HT1080 (cell line): ENCODE results near the gene GPR137. TPM values are rescaled to one million over a fixed set of nuclear protein-coding genes. Genes with fewer than 3 reads are reported as not detected.
"Not testable (repeated sequence)": the region's sequence is repeated elsewhere in the genome, so short reads cannot be mapped to it uniquely, and the experiment has no call there.

Source experiments
- DNase-seq: peaks from one replicate; pipeline ENCODE4 v3.0.0-alpha.2; 2015; ENCODE audit warnings: low read depth
- total RNA-seq: library from RNA; depleted of rRNA; stranded (reverse); fragments of >200 nt; shearing (Covaris generic); gene quantifications from 2 replicates; pipeline ENCODE4 v1.2.3, GENCODE V29; 2014

Gene GPR137
- total RNA-seq, 1 experiment from 2014 or later = 36.7 TPM

- peak; percentile 96 for DNase-seq
Measured at GRCh38 chr11:64317961-64318765, 32.5 kb downstream of the GPR137 start, which contains the start of gene PRDX5. PRDX5 (plus strand) TSS chr11:64318121; CDS start chr11:64318216, 95 bp downstream.

GRCh38 chr11:64318766-64319761 lies 33.4 kb downstream of the GPR137 start:
- DNase-seq = no peak

- DNase-seq = no peak
Measured at GRCh38 chr11:64320556-64320955, 34.9 kb downstream of the GPR137 start.

GRCh38 chr11:64321026-64321425 lies 35.4 kb downstream of the GPR137 start:
- no peak for DNase-seq

GRCh38 chr11:64321533-64321932 lies 35.9 kb downstream of the GPR137 start:
- no peak for DNase-seq

DNA sequence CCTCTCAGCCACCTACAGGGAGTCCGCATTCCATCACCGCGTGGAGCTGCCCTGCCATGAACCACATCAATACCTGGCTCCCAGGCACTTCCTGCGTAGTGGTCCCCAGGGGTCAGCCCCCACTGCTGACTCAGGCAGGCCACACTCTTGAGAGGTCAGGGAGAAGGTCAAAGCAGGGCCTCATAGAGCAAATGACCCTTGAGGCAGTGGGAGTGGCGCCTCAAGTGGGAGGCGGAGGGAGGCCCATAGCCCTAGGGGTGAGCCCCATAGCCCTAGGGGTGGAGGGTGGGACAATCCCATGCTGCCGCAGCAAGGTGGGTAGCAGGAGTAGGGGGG lies 37.2 kb downstream of the GPR137 start:
- DNase-seq = no peak

GRCh38 chr11:64323373-64323772 lies 37.7 kb downstream of the GPR137 start:
- DNase-seq = no peak

- not testable (repeated sequence) for DNase-seq
Measured at GRCh38 chr11:64323984-64324383, 38.3 kb downstream of the GPR137 start.

GRCh38 chr11:64324692-64325469 lies 39.2 kb downstream of the GPR137 start:
- DNase-seq = no peak

GRCh38 chr11:64327375-64327774 lies 41.7 kb downstream of the GPR137 start:
- DNase-seq = no peak

GRCh38 chr11:64327993-64328392 lies 42.3 kb downstream of the GPR137 start:
- no peak for DNase-seq

GRCh38 chr11:64330888-64331287 lies 45.2 kb downstream of the GPR137 start:
- no peak for DNase-seq

DNA sequence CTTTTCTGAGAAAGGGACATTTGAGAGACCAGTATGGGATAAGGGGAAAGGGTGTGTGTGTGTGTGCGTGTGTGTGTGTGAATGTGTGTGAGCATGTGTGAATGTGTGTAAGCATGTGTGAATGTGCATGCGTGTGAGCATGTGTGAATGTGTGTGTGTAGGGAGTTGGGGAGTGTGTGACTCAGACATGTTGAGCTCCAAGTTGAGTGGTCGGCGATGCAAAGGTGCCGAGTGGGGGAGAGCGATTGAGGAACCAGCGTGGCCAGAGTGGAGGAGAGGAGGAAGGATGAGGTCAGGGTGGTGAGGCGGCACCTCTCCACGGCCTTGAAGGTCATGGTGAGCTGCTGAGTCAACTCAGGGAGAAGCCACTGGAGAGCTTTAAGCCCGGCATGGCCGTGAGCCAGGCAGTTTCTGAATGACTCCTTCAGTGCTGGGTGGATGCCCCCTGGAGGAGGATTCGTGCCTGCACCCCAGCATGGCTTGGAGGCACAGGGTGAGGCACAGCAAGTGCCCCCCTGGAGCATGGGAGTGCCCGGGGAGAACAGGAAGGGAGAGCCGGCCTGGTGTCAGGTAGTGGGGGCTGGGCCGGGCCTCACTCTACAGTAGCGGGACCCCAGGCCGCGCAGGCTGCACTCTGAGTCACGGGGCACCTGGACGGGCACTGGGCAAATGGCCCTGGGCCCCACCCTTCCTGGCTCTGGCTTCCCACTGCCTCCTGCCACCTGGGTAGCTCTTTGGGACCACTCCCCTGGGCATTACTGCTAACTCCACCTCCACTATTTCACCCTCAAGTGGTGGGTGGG lies 46.1 kb downstream of the GPR137 start:
- peak; percentile 90 for DNase-seq

GRCh38 chr11:64333556-64333955 lies 47.9 kb downstream of the GPR137 start:
- DNase-seq = no peak

- DNase-seq = peak; percentile 98
Measured at GRCh38 chr11:64334764-64335735, 49.4 kb downstream of the GPR137 start.

GRCh38 chr11:64337538-64338249 lies 52.0 kb downstream of the GPR137 start:
- no peak for DNase-seq

DNA sequence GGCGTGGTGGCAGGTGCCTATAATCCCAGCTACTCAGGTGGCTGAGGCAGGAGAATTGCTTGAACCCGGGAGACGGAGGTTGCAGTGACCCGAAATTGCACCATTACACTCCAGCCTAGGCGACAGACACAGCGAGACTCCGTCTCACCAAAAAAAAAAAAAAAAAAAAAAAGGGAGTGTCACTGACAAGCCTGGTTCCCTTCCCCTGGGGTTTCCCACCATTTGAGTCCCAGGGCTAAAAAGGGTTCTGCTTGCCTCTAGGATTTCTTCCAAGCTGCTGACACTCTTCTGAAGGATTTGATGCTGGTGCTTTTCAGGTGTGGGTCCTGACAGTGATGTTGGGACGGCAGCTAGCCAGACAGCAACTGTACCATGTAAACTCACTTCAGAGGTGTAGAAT lies 53.1 kb downstream of the GPR137 start:
- DNase-seq = no peak
